Stimulated activated CD8-positive, alpha-beta memory T cell treated with anti-CD3 and anti-CD28 coated beads, Interleukin-2, amount 100 ng/mL, for 48 hours (primary cell): ENCODE measurements around the gene SEPTIN2.
"Not testable (repeated sequence)": the region's sequence is repeated elsewhere in the genome, so short reads cannot be mapped to it uniquely, and the experiment has no call there.

Experiments used
- DNase-seq, 2 donors: peaks; one replicate each; pipeline ENCODE4 v3.0.0-alpha.2; 2020; ENCODE audit warnings: low read depth in 2 of 2

The SEPTIN2 gene

DNA sequence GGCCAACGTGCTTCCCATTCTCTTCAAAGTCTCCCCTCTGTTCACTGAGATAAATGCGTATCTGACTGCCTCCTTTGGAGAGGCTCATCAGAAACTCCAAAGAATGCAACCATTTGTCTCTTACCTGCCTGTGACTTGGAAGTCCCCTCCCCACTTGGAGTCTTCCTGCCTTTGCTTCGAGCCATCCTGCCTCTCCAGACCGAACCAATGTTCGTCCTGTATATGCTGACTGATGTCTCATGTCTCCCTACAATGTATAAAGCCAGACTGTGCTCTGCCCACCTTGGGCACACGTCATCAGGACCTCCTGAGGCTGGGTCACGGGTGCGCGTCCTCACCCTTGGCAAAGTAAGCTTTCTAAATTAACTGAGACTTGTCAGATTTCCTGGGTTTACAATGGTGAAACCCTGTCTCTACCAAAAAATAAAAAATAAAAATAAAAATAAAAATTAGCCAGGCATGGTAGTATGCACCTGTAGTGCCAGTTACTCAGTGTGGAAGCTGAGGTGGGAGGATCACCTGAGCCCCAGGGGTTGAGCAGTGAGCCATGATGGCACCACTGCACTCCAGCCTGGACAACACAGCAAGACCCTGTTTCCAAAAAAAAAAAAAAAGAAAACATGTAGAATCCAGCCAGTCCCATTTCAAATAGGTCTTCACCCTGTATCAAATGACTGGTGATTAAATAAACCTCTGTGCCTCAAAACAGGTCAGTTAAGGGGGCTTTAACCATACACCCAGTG, 29.2 kb upstream of the SEPTIN2 start:
- no peak for DNase-seq

DNA sequence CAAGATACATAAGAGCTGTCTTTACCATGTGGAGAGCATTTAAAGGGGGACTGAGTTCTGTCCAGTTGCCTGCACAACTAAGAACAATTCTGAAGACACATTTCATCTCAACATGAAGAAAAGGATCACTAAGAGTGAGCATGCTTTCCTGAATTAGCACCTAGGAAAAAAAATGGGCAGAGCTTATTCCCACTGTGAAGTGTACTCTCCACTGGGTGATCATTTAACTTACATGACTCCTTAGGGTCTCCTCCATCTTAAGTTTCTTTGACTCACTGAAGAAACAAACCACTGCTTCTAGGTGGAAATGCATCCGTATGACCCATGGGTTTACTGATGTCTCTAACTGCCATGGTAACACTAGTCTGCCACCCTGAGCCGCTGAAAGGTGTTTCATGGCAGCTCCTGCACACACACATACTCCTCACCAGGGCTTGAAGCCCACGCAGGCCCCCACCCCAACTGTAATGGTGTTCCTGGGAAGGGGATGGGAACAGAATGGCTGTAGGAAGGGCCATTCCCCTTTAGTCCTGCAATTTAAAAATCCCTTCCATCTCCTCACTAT, 27.3 kb upstream of the SEPTIN2 start:
- no peak for DNase-seq

DNA sequence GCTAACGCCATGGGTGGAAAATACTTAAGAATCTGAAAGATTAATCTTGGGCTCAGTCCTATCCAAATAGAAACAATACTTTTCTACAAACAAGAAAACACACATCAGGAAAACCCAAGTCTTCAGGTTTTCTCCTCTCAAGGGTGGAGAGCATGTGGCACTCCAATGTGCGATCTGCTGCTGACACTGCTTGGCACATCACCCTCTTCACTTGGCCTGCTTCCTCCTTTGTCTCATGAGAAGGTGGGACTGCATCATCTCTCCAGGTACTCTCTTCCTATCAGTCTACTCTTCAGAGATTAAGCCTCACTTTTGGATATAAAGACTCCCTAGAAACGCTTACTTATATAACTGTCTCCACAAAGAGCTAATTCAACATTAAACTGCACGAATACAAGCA, 26.7 kb upstream of the SEPTIN2 start:
- DNase-seq = no peak

DNA sequence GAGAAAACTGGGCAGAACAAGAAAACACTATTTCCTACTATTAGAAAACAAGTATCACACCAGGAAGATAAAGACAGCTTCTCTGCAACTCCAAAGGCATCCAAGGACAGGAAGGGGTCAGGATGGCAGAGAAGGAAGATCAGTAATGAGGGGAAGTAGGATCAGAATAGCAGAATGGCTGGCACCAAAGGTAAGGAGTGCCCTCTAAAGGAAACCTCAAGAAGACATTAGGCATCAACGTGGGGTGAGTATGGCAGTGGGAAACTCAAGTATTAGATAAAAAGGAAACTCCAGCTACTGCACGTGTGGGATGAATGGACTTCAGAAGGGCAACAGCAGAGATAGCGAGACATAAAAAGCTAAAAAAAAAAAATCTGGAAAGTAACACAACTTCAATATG, 26.1 kb upstream of the SEPTIN2 start:
- no peak for DNase-seq

DNA sequence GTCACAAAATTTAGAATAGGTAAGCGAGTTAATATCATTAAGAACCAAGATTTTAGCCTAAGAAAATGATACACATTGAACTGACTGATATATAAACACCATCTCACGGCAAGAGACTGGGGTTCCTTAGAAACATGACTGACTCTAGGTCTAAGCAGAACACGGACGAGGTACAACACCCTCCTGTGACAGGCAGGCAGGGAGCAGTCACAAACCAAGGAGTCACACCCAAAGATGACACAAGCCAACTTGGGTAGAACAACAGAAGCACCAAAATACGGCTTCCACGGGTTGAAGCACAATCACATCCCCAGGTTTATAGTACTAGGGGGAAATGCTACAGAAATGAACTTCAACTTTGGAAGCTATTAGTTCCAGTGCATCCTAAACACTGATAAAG, 24.6 kb upstream of the SEPTIN2 start:
- DNase-seq = no peak

DNA sequence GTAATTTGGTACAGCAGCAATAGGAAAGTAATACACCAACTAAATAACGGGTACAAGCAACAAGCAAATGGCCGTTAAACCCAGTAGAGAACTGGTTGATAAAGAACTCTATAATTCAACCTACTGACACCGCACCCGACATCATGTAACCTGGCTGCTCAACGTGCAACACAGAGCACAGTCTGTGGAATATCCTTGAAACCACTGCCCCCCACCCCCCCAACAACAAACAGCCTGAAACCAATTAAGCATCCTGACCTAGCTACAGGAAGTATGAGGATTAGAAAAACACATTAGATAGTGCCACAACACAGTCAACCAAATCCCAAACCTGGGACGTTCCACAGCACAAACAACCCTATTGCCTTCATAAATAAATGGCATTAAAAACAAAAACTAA, 23.7 kb upstream of the SEPTIN2 start:
- no peak for DNase-seq

DNA sequence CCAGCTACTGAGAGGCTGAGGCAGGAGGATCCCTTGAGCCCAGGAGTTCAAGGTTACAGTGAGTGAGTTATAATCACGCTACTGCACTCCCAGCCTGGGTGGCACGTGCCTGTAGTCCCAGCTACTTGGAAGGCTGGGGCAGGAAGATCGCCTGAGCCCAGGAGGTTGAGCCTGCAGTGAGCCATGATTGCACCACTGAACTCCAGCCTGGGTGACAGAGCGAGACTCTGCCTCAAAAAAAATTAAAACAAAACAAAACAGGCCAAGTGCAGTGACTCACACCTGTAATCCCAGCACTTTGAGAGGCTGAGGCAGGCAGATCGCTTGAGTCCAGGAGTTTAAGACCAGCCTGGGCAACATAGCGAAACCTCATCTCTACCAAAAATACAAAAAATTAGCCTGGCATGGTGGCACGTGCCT, 22.3 kb upstream of the SEPTIN2 start:
- DNase-seq = not testable (repeated sequence)

DNA sequence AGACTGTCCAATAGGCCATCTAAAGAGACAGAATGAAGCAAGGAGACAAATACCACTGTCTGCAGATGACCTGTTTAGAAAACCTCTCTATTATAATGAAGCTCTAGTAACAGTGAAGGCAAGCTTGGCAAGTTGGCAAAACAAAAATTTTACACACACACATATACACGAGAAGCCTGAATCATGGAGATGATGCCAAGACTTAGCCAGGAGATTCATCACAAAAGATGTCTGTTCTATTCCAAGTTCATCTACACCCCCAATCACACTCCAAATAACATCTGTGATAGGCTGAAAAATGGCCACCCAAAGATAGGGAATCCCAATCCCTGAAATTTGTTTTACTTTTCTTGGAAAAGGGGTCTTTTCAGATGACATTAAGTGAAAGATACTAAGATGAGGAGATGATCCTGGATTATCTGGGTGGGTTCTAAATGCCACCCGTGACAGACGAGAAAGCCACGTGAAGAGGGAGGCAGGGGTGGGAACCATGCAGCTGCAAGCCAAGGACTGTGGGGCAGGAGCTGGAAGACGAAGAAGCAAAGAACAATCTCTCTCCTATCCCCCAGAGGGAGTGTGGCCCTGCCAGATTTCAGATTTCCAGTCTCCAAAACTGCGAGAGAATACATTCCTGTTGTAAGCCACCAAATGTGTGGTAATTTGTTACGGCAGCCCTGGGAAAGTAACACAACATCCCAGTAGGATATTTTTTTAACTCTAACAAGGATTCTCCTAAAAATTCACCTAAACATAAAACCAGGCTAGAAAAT, 20.2 kb upstream of the SEPTIN2 start:
- no peak for DNase-seq

DNA sequence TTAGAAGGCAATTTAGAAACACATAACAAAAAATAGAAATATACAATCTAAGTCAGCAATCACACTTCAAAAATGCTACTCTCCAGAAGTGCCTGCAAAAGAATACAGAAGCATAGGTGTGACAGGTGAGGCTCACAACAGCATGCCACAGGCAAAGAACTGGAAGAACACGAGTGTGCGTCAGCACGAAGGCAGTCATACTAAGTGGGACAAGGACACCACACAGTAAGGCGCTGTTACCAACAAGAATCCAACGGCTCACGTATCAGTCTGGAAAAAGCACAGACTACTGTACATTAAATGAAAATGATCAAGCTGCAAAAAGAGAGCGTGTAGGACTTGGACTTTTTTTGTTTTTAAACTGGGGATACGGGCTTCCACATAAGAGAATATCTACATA, 19.0 kb upstream of the SEPTIN2 start:
- no peak for DNase-seq

DNA sequence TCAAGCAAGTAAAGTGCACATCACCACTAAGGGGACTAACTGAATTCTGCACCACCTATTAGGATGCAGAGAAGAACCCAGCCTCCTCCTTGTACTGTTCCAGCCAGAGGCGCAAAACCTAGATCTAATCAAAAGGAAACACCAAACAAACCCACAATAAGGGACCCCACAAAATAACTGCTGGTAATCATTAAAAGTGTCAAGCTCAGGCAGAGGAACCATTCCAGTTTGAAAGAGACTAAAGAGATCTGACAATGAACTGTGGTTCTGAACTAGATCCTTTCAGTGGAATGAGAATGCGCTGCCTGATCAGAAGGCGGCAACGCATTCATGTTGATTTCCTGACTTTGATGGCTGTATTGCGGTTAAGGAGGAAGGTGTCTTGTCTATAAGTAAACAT, 17.1 kb upstream of the SEPTIN2 start:
- DNase-seq = no peak

DNA sequence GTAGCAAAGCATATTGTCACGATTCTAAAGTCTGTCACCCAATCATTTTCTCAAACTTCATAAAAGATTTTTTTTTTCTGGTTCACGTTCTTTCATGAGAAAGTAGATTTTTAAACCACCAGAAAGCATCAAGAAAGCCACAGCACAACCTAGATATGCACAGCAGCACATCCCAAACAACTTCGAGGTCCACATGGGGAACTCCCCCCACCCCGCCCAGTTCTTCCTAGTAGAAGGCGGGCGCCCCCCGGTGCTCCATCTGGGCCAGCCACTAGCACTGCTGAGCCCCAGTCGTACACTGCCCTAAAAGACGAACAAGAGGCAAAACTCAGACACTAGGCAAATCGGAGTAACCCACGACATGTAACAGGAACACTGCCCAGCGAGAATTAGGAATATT, 15.7 kb upstream of the SEPTIN2 start:
- DNase-seq = no peak

DNA sequence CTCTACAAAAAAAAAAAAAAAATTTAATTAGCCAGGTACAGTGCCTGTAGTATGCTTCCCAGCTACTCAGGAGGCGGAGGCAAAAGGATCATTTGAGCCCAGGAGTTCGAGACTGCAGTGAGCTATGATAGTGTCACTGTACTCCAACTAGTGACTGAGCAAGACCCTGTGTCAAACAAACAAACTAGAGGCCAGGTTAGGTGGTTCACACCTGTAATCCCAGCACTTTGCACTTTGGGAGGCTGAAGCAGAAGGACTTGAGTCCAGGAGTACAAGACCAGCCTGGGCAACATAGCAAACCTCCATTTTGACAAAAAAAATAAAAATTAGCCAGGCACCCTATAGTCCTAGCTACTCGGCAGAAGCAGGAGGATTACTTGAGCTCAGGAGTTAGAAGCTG, 13.6 kb upstream of the SEPTIN2 start:
- DNase-seq = no peak

DNA sequence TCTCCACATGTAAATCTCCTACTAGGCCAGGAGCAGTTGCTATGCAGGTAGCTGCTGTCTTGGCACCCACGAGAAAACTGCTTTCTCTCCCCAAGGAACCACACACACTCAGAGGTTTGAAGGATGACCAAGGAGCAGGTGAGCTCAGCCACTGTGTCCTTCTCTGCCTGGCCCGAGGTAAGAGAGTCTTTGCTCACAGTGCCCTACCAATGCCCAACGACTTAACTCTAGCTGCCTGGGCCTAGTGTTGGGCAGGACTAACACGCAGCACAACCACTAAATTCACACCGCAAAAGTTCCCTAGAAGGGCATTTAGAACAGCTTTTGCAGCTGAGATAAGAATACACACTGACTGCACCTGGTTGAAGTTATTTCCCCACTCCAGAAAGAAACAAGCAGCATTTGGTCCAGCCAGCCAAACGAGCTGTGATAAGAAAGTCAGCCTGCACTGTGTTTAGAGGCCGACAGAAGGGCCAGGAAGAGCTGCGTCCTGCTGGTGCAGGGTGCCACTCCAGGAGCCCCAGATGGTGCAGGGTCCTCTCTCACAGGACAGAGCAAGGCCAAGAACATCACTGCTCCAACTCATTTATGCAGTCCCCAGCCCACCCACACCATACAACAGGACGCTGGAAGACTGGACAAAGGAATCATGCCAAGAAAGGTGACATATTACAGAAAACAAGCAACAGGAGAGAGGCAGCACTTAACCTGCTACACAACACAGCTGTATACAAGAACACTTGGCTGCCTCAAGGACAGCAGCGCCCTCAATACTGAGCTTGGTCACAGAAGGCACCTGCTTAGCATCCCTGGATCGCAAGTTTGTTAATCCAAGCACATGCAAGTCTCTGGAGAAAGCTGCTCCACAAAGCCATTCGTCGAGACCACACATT, 12.7 kb upstream of the SEPTIN2 start:
- no peak for DNase-seq

DNA sequence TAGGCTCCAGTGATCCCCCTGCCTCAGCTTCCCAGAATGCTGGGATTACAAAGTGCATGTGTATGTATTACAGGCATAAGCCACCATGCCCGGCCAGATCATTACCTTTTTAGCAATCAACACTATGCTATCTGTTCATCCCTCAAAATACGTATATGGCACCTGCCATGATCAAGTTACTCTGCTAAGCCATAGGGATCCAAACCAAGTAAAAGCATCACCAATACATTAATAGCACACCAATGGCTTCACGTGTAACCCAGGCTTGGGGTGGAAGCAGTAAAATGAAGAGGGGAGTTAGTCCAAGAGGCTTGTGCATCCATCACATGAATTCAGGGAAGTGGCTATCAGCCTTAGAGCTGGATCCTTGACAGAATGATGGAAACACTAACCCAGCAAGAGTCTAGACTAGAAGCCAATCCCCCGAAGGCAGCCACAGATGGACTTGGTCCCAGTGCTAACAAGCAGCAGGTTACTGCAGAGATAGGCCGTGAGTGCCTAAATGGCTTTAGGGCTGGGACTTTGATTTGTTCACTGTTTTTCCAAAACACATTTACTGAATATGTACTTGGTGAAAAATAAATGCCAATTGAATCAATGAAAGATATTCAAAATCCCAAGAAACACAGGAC, 11.6 kb upstream of the SEPTIN2 start:
- DNase-seq = no peak

DNA sequence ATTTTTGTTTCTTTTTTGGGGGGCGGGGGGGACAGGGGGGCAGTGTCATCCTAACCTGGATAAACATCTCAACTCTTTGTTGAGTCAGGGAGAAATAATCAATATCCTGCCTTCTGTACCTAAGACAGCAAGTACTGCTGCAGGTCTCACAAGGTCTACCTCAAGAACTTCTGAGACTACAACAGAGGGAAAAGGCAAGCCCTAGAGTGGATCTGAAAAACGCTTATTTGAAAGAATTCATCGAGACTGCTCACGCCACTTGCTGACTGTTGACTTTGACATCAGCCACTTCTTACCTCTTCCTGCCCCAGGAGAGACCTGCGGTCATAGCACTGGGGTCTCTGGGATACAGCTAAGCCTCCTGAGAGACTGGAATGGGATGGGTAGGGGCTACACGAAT, 8.7 kb upstream of the SEPTIN2 start:
- DNase-seq = no peak

DNA sequence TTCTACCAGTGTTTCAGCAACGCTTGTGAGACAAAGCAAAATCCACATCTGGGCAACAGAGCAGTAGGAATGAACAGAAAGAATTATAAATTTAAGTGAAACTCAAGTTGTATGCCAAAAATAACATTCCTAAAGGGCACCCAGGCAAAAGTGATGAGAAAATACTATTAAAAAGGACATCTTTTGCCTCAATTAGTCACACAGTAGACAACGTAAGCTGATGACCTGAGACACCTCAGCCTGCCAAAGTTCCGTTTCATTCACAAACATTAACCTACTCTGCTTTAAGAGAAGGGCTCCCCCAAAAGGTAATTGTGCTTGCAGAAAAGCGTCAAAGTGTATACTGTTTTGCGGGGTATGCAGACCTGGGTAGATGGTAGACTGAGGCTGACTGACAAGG, 7.5 kb upstream of the SEPTIN2 start:
- DNase-seq = no peak

DNA sequence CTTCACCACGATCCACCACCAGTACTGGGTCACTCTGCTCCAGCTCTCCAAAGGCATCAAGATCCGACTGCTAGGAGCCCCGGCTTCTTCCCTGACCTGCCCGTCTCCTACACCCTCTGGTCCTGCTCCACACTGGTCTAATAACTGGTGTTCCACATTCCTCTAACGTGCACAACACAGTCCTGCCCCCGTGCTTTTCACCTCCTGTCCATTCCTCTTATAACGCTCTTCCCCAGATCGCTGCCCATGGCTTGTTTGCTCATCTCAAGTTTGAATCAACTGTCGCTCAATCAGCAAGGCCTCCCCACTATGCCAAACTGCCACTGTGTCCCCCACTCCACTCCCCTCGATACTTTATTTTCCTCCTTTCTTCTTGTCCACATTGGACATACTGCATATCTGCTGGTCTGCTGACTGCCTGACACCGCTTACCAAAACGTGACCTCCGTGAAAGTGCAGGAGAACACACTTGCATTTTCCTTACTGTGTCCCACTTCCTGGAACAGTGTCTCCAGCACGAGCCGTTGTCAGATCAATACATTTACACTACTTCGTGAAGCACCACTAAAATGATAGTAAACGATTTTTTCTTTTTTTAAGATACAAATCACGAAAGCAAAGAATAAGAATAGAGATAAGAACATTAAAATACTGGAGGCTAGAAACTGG, 6.8 kb upstream of the SEPTIN2 start:
- no peak for DNase-seq

DNA sequence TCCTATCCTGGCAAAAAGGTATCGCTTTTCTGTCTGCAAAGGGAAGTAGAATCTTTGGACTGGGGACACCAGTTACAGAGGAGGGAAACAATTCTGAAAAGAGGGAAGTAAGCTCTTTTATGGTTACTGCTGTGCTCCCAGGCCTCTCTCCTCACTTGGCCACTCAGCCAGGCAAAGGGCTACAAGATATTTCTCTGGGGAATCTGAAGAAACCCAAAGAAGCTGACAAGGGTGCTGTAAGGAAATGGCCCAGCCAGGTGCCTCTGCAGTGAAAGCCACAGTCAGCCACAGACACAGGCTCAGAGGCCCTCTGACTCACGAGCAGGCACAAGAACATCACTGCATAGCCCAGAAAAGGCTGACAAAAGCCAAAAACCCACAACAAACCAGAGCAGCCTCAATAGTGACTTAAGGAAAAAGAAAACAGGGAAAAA, 6.0 kb upstream of the SEPTIN2 start:
- peak; percentile 32 to 47 for DNase-seq

DNA sequence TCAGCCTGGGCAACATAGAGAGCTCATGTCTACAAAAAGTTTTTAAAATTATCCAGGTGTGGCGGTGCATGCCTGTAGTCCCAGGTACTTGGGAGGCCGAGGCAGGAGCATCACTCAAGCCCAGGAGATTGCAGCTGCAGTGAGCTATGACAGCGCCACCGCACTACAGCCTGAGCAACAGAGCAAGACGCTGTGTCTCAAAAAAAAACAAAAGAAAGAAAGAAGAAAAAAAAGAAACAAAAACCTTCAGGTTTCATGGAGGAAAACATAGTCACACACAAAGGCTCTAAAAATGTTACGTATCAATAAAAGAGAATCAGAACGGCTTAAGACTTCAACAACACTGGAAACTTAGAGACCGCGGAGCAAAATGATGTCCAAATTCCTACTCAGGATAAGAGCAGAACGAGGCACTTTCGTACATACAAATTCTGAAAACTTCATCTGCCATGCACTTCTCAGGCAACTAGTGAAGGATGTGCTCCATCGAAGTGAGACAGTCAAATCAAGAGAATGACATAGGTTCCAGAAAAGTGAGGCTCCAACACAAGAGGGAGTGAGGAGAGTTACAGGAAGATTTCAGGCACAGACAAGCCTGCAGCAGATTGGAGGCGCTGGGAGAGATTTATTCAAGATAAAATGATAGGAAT, 4.7 kb upstream of the SEPTIN2 start:
- DNase-seq = no peak

DNA sequence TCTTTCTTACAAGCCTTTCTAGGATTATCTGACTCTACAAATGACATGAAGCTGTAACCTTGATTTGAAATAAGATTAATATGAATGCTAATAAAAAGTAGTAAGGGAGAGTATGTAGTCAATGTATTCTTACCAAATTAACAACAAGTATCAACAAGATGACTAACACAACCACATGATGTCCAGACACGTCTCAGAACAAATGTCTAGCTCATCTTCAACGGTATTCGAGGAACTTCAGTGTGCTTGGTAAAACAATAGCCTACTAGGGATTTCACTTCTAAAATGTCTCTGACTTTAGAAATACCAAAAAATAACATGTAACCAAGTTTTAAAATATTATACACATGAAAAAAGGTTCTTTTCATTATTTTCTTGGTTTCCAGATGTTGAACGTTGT, 3.6 kb upstream of the SEPTIN2 start:
- DNase-seq = no peak
